ENCODE data around the gene PABPN1L.

DNA sequence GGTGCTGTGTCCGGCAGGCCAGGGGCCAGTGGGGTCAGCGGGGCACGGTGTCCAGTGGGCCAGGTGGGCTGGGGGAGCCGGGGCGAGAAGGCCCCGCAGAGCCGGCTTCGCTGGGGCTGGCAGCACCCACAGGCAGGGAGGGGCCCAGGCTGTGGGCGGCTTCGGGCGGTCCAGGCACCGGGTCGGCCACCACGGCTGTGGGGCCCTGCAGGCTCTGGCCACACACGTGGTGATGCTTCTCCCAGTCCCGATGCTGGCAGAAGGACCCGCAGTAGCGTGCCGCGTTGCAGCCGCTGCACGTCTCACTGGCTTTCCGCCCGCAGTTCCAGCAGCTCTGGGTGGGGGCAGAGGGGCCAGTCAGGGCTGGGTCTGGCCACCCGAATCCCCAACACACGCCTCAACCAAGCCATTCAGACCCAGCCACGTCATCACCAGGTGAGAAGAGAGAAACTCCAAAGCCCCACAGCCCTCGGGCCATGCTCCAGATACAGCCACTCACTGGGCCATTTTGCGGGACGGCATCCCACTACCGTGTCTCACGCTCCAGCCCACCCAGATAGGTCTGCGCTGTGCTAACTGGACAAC, 10.6 kb upstream of the PABPN1L start:
- TF ChIP-seq RNF2 (IDR thresholded peaks at IDR 0.05; ENCODE audit: borderline replicate concordance, low read depth, low read length, missing control alignments, poor library complexity, severe bottlenecking) (no peak), ZNF274 (IDR thresholded peaks at IDR 0.05; ENCODE audit: borderline replicate concordance, extremely low read depth, low read length) (no peak), TCF12 (IDR thresholded peaks at IDR 0.05; ENCODE audit: low read depth, low read length) (no peak), EZH2 (IDR thresholded peaks at IDR 0.05; ENCODE audit: low read depth, low read length, severe bottlenecking) (no peak), NRF1 (IDR thresholded peaks at IDR 0.05; ENCODE audit: low read depth, low read length) (no peak), JUND (IDR thresholded peaks at IDR 0.05; ENCODE audit: low read length) (no peak), SP1 (IDR thresholded peaks at IDR 0.05; ENCODE audit: low read depth, low read length) (no peak), POLR2AphosphoS5 (IDR thresholded peaks at IDR 0.05; ENCODE audit: low read depth, low read length) (no peak), TAF7 (optimal IDR thresholded peaks at IDR 0.05; ENCODE audit: borderline replicate concordance, low read depth, low read length) (no peak), SP2 (IDR thresholded peaks at IDR 0.05; ENCODE audit: low read length) (no peak), YY1 (IDR thresholded peaks at IDR 0.05; ENCODE audit: low read depth, low read length) (no peak)
- TF ChIP-seq, protein P1, sequence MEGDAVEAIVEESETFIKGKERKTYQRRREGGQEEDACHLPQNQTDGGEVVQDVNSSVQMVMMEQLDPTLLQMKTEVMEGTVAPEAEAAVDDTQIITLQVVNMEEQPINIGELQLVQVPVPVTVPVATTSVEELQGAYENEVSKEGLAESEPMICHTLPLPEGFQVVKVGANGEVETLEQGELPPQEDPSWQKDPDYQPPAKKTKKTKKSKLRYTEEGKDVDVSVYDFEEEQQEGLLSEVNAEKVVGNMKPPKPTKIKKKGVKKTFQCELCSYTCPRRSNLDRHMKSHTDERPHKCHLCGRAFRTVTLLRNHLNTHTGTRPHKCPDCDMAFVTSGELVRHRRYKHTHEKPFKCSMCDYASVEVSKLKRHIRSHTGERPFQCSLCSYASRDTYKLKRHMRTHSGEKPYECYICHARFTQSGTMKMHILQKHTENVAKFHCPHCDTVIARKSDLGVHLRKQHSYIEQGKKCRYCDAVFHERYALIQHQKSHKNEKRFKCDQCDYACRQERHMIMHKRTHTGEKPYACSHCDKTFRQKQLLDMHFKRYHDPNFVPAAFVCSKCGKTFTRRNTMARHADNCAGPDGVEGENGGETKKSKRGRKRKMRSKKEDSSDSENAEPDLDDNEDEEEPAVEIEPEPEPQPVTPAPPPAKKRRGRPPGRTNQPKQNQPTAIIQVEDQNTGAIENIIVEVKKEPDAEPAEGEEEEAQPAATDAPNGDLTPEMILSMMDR (IDR thresholded peaks at IDR 0.05; ENCODE audit: control extremely low read depth in 1 of 3, insufficient read depth in 1 of 3, low read depth in 1 of 3, low read length in 3 of 3) = no peak
- TF ChIP-seq, protein P2, sequence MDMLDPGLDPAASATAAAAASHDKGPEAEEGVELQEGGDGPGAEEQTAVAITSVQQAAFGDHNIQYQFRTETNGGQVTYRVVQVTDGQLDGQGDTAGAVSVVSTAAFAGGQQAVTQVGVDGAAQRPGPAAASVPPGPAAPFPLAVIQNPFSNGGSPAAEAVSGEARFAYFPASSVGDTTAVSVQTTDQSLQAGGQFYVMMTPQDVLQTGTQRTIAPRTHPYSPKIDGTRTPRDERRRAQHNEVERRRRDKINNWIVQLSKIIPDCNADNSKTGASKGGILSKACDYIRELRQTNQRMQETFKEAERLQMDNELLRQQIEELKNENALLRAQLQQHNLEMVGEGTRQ (IDR thresholded peaks at IDR 0.05; ENCODE audit: low read length) = no peak

Measured in H1 (cell line).